HG03060 (cell line): Measurements from ENCODE around the gene CCDC88C.
"Not testable (repeated sequence)": the region's sequence is repeated elsewhere in the genome, so short reads cannot be mapped to it uniquely, and the experiment has no call there.

Source experiments
- ATAC-seq: cut with Tn5 transposase; IDR thresholded peaks from one replicate; pipeline ENCODE4 v1.9.1; 2021; ENCODE audit warnings: low read depth, moderate number of reproducible peaks; ENCODE audit not compliant: unreplicated experiment

The CCDC88C gene

GRCh38 chr14:91417120-91417982, at the start of gene CCDC88C:
Gene CCDC88C, minus strand, starts transcription at chr14:91417820. Its CDS starts 130 bp downstream, at chr14:91417690.
- no peak for ATAC-seq

GRCh38 chr14:91466192-91466591, 48.6 kb upstream of the CCDC88C start:
- ATAC-seq: no peak

- ATAC-seq: no peak
These were observed 47.1 kb upstream of the CCDC88C start for GRCh38 chr14:91464615-91465205.

GRCh38 chr14:91458612-91459011, 41.0 kb upstream of the CCDC88C start:
- ATAC-seq: no peak

- ATAC-seq: no peak
These were observed 38.7 kb upstream of the CCDC88C start for GRCh38 chr14:91456283-91456682.

- ATAC-seq: no peak
These were observed 37.0 kb upstream of the CCDC88C start for GRCh38 chr14:91454580-91454979.

- ATAC-seq: no peak
These were observed 36.5 kb upstream of the CCDC88C start for GRCh38 chr14:91454155-91454554.

- ATAC-seq: no peak
These were observed 36.1 kb upstream of the CCDC88C start for GRCh38 chr14:91453744-91454143.

GRCh38 chr14:91444335-91445020, 26.9 kb upstream of the CCDC88C start:
- ATAC-seq: no peak

GRCh38 chr14:91439345-91439744, 21.7 kb upstream of the CCDC88C start:
- no peak for ATAC-seq

- no peak for ATAC-seq
These were observed 21.2 kb upstream of the CCDC88C start for GRCh38 chr14:91438845-91439244.

GRCh38 chr14:91436266-91436665, 18.6 kb upstream of the CCDC88C start:
- not testable (repeated sequence) for ATAC-seq

- no peak for ATAC-seq
These were observed 11.8 kb upstream of the CCDC88C start for GRCh38 chr14:91429385-91429784.

GRCh38 chr14:91428931-91429330, 11.3 kb upstream of the CCDC88C start:
- not testable (repeated sequence) for ATAC-seq

- ATAC-seq: not testable (repeated sequence)
These were observed 7.9 kb upstream of the CCDC88C start for GRCh38 chr14:91425531-91425944.

- no peak for ATAC-seq
These were observed 7.4 kb upstream of the CCDC88C start for GRCh38 chr14:91424813-91425530.

GRCh38 chr14:91420686-91421085, 3.1 kb upstream of the CCDC88C start:
- no peak for ATAC-seq

GRCh38 chr14:91419451-91419850, 1.8 kb upstream of the CCDC88C start:
- ATAC-seq: no peak

GRCh38 chr14:91419044-91419397, 1.4 kb upstream of the CCDC88C start:
- ATAC-seq: no peak

- no peak for ATAC-seq
These were observed 895 bp upstream of the CCDC88C start for GRCh38 chr14:91418387-91419043.
